Activated B cell treated with CpG ODN at 0.5 μM for 24 hours (primary cell): ENCODE results near the gene IDE. TPM values are rescaled to one million over a fixed set of nuclear protein-coding genes. Genes with fewer than 3 reads are reported as not detected.

Experiments used
- ATAC-seq: fragments of 200-7000 bp; cut with Tn5 transposase; one replicate; pipeline ENCODE4 v1.10.0; 2021; ENCODE audit warnings: low read depth, mild to moderate bottlenecking, moderate library complexity
- CTCF ChIA-PET: fragments of 350-600 bp; sonication (Branson Sonifier 250); formaldehyde crosslinking; loops from one replicate; lab custom pipeline; 2021; ENCODE audit warnings: antibody characterized with exemption; lab: Charles Lee
- POLR2A ChIA-PET: fragments of 350-600 bp; sonication (Branson Sonifier 250); formaldehyde crosslinking; loops from one replicate; lab custom pipeline; 2021; ENCODE audit warnings: antibody characterized with exemption; lab: Charles Lee
- DNase-seq: peaks from one replicate; pipeline ENCODE4 v3.0.0; 2022
- H3K27ac Mint-ChIP-seq: one replicate; pipeline ENCODE4 v1.8.0; 2020; ENCODE audit warnings: mixed read lengths
- H3K27me3 Mint-ChIP-seq: one replicate; pipeline ENCODE4 v1.8.0; 2021; ENCODE audit warnings: mixed read lengths
- H3K36me3 Mint-ChIP-seq: one replicate; pipeline ENCODE4 v1.8.0; 2021; ENCODE audit warnings: low read depth, mixed read lengths
- H3K4me1 Mint-ChIP-seq: one replicate; pipeline ENCODE4 v1.8.0; 2021; ENCODE audit warnings: mixed read lengths
- H3K4me3 Mint-ChIP-seq: one replicate; pipeline ENCODE4 v1.8.0; 2020; ENCODE audit warnings: mild to moderate bottlenecking, mixed read lengths
- H3K9me3 Mint-ChIP-seq: one replicate; pipeline ENCODE4 v1.8.0; 2020; ENCODE audit warnings: mixed read lengths
- CTCF ChIP-seq: fragments of 200-600 bp; IDR thresholded peaks from one replicate; pipeline ENCODE4 v1.8.0; 2022; ENCODE audit warnings: antibody characterized with exemption, mild to moderate bottlenecking
- intact Hi-C: fragments of 100-400 bp; cut with micrococcal nuclease; formaldehyde crosslinking; loops from one replicate; pipeline ENCODE4 v1.15.1; 2024
- total RNA-seq: library from RNA; stranded (reverse); gene quantifications from 2 replicates; pipeline ENCODE4 v1.2.3, GENCODE V29; 2022

Gene IDE
- 37.7 and 39.2 TPM in 2 replicates for total RNA-seq

GRCh38 chr10:92573798-92574547 is at the start of gene IDE:
Gene IDE (minus strand): TSS chr10:92574093. CDS start chr10:92574019, 74 bp downstream.
- no peaks in the 10 kb centered on the region for H3K27me3 Mint-ChIP-seq
- no peak for TF ChIP-seq CTCF
- intact Hi-C loops: loop anchor here (1.0 to 5.0 kb wide), 9 partner anchors 17 to 777 kb away; partner anchors contain the start of genes CPEB3, EXOC6, MARCHF5 and TNKS2
- peak within 1 kb of the TSS; percentile 88 for H3K4me3 Mint-ChIP-seq
- CTCF ChIA-PET: interaction anchor here (0.7 to 12.9 kb wide), 11 partner anchors 12 to 309 kb away, joined by 3 to 143 read pairs (median 4); no protein-coding TSS in a partner anchor
- peaks cover 40% of the 10 kb centered on the region for H3K4me1 Mint-ChIP-seq
- peaks cover 5% of the 10 kb centered on the region for H3K36me3 Mint-ChIP-seq
- POLR2A ChIA-PET: interaction anchor here (0.6 to 4.4 kb wide), 12 partner anchors 9 to 486 kb away, joined by 3 to 49 read pairs (median 5); partner anchors contain the start of genes CPEB3, KIF11 and MARCHF5
- H3K27ac Mint-ChIP-seq: peak within 1 kb of the TSS; percentile 85
- DNase-seq (peak; percentile 84), ATAC-seq (peak; percentile 76)
- H3K9me3 Mint-ChIP-seq: no peaks in the 10 kb centered on the region

- no peak for DNase-seq
- no peaks in the 10 kb centered on the region for H3K27me3 Mint-ChIP-seq
- ATAC-seq: no peak
- intact Hi-C loops: no loop called here
- H3K4me3 Mint-ChIP-seq: no peak overlapping the region
- ChIA-PET CTCF (interaction anchor here (0.6 kb wide), 1 partner anchor 305 kb away, joined by 5 read pairs; no protein-coding TSS in a partner anchor), POLR2A (interaction anchor here (0.7 kb wide), 1 partner anchor 361 kb away, joined by 5 read pairs; no protein-coding TSS in a partner anchor)
- H3K36me3 Mint-ChIP-seq: no peaks in the 10 kb centered on the region
- no peak overlapping the region for H3K27ac Mint-ChIP-seq
- H3K4me1 Mint-ChIP-seq: no peaks in the 10 kb centered on the region
- peaks cover 3% of the 10 kb centered on the region for H3K9me3 Mint-ChIP-seq
- no peak for TF ChIP-seq CTCF
Measured at GRCh38 chr10:92619368-92619767, 45.5 kb upstream of the IDE start.

- ChIA-PET CTCF (no interaction called here), POLR2A (interaction anchor here (0.6 to 0.7 kb wide), 2 partner anchors 25 to 34 kb away, joined by 3 to 7 read pairs; no protein-coding TSS in a partner anchor)
- ATAC-seq (no peak), DNase-seq (no peak)
- H3K27me3 Mint-ChIP-seq: no peaks in the 10 kb centered on the region
- no peaks in the 10 kb centered on the region for H3K36me3 Mint-ChIP-seq
- H3K9me3 Mint-ChIP-seq: no peaks in the 10 kb centered on the region
- intact Hi-C loops: no loop called here
- no peak overlapping the region for H3K4me3 Mint-ChIP-seq
- H3K4me1 Mint-ChIP-seq: no peaks in the 10 kb centered on the region
- TF ChIP-seq CTCF: no peak
- no peak overlapping the region for H3K27ac Mint-ChIP-seq
Measured at GRCh38 chr10:92615515-92615914, 41.6 kb upstream of the IDE start.

GRCh38 chr10:92604841-92605240 is 30.9 kb upstream of the IDE start:
- DNase-seq (no peak), ATAC-seq (no peak)
- Mint-ChIP-seq H3K9me3 (no peaks in the 10 kb centered on the region), H3K27ac (no peak overlapping the region), H3K4me3 (no peak overlapping the region), H3K27me3 (no peaks in the 10 kb centered on the region), H3K4me1 (peaks cover 16% of the 10 kb centered on the region), H3K36me3 (no peaks in the 10 kb centered on the region)
- intact Hi-C loops: no loop called here
- ChIA-PET POLR2A (no interaction called here), CTCF (no interaction called here)
- no peak for TF ChIP-seq CTCF

GRCh38 chr10:92598321-92598720 is 24.4 kb upstream of the IDE start:
- no peak overlapping the region for H3K27ac Mint-ChIP-seq

More at GRCh38 chr10:92598321-92598720, 24.4 kb upstream of the IDE start:
- Mint-ChIP-seq H3K4me3 (no peak overlapping the region), H3K4me1 (peaks cover 19% of the 10 kb centered on the region), H3K36me3 (no peaks in the 10 kb centered on the region), H3K9me3 (no peaks in the 10 kb centered on the region), H3K27me3 (no peaks in the 10 kb centered on the region)
- intact Hi-C loops: no loop called here
- no peak for TF ChIP-seq CTCF
- no peak for DNase-seq
- POLR2A ChIA-PET: no interaction called here
- CTCF ChIA-PET: no interaction called here
- no peak for ATAC-seq
